Smooth muscle cell of the brain vasculature (primary cell): ENCODE data around the gene GLT6D1.

Experiments used
- DNase-seq: peaks from one replicate; pipeline ENCODE4 v3.0.0-alpha.2; 2012; ENCODE audit warnings: low read depth, low spot score

The GLT6D1 gene

DNA sequence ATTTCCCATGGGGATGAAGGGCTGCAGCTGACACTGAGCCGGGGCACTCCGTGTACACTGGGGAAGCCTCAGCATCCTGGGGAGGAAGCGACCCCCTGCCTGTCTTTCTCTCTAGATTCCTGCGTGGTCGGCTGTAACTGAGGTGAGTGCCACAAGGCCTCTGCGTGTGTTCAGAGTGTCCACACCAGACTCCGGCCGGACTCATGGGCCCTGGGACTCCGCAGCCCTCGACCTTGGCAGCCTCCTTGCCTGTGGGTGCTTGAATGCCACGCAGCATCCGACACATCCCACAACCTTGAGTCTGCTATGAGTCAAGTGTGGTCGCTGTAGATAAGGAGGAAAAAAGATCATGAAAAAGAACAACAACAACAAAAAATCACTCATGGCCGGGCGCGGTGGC lies 54.4 kb downstream of the GLT6D1 start:
- DNase-seq = no peak

DNA sequence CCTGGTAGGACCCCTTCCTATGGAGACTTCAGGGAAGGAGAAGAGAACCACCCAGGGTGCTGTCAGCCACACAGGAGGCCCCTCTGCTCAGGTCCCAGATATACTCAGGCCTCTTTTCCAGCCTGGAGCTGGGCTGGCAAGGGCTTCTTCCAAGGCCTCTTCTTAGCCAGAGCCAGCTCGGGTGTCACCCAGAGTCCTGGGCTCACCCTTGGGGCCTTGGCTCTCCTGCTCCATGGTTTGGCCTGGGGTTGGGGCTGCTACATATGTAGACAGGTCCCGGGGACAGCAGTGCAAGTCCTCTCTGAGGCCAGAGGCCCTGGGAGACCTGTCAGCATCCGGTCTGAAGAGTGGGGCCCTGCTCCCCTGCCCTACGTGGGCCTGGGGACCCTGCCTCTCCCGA lies 55.0 kb downstream of the GLT6D1 start:
- no peak for DNase-seq

DNA sequence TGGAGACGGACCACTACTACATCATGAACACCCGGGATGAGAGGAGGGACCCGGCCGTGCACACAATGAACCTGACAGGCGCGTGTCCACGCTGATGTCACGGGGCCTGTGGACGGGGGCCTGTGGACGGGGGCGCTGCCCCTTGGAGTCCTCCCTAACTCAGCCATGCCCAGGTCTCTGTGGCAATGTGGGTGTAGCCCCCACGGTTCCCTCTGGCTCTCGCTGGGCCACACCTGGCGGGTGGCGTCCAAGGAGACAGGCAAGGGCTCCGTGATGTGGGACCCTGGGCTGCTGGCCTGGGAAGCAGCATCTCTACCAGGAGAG lies 55.7 kb downstream of the GLT6D1 start:
- DNase-seq = no peak

DNA sequence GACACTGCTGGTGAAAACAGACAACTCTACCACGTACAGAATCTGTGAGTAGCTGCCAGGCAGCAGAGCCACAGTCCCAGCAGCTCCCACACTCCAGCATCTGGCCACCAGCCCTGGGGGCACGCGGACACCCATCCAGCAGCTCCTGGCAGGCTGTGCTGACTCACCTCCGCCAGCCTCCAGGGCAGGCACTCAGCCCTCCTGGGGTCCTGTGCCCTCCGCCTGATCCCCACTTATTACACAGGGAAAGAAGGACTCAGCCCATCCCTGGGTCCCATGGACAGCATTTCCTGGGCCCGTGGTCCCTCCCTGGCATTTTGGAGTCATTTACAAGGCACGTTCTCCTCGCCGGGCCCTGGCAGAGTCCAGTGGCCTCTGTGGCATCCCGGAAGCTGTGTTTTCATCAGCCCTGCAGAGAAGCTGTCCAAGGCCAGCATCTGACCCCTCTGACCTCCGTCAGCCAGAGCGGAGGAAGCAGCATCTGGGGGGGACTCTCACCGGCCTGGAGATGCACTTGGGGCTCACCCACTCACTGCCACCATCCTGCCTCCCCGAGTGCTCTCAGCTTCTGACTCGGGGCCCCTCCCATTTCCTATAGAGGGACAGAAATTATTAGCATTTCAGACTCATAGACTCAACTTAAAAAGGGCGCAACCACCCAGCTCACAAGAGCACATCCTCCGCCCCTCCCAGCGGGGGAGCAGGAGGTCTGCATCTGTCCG lies 56.2 kb downstream of the GLT6D1 start:
- no peak for DNase-seq

DNA sequence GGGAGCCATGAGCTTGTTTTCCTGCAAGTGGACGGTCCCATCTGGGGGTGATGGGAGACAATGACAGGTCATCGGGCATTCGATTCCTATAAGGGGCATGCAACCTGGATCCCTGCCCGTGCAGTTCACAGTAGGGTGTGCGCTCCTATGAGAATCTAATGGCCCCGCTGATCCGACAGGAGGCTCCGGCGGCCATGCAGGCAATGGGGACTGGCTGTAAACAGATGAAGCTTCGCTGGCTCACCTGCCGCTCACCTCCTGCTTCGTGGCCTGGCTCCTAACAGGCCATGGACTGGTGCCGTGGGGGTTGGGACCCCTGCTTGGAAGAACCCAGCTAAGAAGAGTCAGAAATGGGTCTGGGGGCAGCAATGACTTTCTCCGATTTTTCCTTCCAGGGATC lies 56.8 kb downstream of the GLT6D1 start:
- DNase-seq = no peak

DNA sequence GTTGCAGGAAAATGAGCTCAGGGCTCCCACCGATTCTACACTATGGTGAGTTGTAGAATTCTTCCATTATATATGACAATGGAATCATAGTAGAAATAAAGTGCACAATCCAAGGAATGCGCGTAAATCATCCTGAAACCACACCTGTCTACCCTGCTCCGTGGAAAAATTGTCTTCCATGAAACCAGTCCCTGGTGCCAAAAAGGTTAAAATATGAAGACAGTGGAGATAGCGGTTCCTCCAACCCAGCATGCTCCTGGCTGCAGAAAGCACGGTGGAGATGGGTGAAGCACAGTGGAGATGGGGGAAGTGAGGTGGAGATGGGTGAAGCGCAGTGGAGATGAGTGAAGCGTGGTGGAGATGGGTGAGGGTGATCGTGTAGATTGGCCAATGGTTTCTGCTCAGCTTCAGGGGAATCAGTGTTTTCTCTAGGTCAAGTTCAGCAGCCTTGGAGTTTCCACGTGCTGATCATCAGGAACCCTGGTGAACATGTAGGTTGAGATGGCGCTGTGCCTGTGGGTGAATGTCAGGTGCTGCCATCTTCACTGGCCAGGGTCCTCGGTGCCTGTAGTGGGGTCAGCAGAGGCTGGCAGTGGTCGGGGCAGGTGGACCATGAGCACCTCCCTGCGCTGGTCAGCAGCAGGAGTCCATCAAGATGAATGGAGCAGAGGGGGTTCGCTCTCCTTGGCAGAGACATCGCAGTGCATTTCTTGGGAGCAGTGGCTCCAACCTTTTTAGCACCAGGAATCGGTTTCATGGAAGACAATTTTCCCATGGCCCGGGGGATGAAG lies 57.5 kb downstream of the GLT6D1 start:
- no peak for DNase-seq

DNA sequence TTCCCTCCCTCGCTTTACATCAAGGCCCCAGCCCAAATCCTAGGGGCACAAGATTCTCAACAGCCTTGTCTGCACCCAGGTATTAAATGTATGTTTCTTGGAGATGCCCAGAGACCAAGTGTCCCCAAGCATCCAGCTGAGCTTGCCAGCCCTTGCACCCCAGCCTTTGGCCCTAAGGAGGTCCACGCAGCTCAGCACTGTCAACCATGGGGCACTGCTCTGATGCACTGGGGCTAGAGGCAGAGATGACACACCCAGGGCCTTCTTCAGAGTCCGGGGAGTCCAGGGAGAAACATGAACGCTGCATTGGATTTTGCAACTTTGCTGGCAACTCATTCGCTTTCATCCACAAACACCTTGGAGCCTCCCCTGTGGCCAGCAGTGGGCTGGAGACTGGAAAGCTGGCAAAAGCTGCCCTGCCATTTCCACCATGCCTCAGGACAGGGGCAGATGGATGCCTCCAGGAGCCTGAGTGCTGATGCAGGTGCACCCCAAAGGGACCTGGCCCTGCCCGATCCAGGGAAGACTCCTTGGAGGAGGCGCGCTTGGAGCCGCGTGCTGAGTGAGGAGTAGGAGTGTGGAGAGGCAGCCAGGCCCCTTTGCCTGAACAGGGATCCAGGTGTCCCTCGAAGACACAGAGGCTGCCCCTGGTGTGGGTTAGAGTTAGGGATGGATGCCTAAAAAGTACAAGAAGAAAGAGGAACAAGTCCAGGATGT lies 58.5 kb downstream of the GLT6D1 start:
- no peak for DNase-seq

DNA sequence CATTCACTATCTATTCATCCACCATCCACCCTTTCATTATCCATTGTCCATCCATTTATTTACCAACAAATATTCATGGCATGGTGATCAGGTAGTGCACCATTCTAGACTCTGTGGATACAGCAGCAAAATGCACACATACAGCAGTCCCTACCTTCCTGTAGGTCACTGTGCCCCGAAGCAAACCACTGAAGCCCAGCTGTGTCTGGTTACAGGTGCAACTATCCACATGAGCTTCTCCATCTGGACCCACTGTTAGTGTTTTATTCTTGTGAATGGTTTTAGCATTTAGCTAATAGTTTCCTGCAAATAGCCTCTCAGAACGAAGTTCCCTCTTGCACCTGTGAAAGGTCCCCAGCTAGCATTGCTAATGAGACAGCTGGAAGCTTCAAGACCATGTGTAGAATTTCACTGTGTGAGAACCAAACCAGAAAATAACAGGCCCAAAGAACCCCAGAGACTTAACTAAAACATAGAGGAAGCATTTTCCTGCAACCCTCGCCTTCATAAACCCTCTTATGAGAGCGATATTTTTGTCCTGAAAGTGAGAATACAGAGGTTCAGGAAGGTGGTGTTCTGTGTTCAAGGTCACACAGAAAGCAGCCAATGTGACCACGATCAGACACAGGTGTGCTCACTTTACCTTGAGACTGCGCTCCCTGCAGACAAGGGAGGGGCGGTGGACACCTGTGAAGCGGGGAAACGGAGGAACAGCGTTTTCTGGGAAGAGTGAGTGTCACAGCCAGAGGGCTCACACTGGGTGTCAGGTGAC lies 59.3 kb downstream of the GLT6D1 start:
- DNase-seq = no peak

DNA sequence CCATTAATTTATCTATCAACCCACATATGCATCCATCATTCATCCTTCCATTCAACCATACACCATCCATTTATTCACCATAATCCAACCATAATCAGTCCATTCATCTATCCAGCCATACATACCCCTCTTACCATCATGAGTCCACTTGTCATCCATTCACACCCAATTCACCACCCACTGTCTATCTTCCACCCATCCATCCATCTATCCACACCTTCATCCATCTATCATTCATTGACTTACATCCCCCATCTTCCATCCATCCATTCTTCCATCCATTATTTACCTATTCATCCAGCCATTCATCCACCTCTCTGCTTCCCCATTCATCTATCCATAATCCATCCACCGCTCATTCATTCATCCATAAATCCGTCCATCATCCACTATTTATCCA lies 60.0 kb downstream of the GLT6D1 start:
- no peak for DNase-seq

DNA sequence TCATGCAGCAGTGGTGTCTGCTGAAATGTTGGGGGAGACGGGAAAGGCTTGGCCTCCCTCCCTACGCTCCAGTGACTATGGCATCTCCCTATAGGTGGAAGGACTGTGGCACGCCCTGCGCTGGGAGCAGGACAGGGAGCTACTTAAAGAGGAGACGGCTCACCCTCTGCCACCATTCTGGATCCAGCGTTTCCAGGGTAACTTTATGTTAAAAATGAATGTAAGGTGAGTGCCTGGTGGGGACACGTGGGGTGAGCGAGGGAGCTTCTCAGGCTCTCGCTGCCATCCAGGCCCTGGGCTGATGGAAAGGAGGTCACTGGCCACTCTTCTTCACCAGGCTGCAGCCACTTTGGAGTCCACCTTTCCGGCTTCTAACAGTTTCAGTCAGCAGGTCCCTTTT lies 62.1 kb downstream of the GLT6D1 start:
- no peak for DNase-seq

DNA sequence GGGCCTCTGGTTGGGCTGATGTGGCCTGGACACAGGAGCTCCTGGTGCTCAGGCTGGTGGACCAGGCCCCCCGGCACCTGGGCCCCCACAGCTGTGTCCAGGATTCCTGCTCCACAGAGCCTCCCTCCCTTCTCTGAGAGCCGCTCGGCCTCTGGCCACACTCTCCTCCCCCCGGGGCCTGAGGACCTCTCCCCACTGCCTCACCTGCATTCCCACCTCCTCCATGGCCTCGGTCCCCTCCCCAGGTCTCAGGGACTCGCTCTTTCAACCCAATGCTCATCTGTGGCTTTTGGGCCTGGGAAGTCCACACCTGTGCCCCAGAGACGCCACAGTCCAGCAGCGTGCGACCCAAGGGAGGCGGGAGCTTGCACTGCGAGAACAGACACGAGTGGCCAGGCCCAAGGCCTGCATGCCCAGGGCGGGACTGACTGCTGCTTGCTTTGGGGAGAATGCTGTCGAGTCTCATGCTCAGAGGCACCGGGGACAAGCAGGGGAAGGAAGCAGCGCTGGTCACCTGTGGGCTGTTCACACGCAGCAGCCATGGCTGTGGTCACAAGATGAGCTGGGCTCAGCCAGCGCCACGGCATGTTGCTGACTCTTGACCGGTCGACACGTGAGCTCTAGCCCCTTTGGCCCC lies 63.2 kb downstream of the GLT6D1 start:
- no peak for DNase-seq

DNA sequence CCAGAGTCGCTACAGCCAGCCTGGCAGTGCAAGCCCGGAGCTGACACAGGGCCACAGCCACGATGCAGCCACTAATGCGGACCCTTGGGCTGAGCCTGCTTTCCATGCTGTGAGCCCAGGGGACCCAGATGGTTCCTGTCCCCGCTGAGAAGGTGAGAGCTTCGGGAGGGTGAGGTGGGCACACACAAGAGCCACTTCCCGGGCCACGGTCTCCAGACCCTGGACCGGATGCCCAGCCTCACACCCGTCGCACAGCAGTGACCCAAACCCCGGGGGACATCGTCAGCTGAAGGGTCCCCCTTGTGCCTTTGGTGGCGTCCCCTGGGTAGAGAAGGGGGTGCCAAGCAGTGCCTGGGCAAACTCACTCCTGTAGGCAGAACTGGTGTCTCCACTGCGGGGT lies 64.4 kb downstream of the GLT6D1 start:
- DNase-seq = no peak

DNA sequence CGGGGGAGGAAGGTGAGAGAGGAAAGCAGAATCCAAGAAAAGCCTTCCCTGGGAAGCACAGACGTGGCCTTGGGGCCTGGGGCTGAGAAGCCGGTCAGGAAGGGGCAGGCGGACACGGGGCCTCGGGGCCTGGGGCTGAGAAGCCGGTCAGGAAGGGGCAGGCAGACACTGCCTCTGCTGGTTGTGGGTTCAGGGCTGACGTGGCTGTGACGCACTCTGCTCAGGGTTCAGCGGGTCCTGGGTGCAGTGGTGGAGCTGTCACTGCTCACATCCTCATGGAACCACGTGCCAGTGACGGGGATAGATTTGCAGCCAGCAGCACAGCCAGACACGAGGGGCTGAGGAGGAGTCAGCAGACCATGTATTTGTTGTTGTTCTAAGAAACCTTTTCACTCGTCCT lies 65.0 kb downstream of the GLT6D1 start:
- DNase-seq = no peak
